ENCODE results near the gene CCDC54. TPM values are rescaled to one million over a fixed set of nuclear protein-coding genes. Genes with fewer than 3 reads are reported as not detected.
"Not testable (repeated sequence)": the region's sequence is repeated elsewhere in the genome, so short reads cannot be mapped to it uniquely, and the experiment has no call there.

CCDC54 gene
- total and polyA plus RNA-seq, 2 of the 8 experiments (the other 6 are each of a cell fraction or from before 2014, with no cell fraction given): not detected

DNA sequence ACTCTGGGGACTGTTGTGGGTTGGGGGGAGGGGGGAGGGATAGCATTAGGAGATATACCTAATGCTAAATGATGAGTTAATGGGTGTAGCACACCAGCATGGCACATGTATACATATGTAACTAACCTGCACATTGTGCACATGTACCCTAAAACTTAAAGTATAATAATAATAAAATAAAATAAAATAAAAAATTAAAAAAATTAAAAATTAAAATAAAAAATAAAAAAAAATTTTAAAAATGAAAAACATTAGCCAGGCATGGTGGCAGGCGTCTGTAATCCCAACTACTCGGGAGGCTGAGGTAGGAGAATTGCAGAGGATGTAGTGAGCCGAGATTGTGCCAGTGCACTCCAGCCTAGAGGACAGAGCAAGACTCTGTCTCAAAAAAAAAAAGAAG lies 37.5 kb upstream of the CCDC54 start:
- DNase-seq (ENCODE audit: low read depth in 1 of 2, low spot score in 2 of 2); FAIRE-seq; H3K79me2 ChIP-seq (ENCODE audit: control insufficient read depth in 1 of 2, insufficient read depth in 2 of 2, low read length in 2 of 2); H3K9ac ChIP-seq (replicated peaks in 1 of 4; ENCODE audit: extremely low read depth in 1 of 4, low read depth in 3 of 4, low read length in 3 of 4); H2BK12ac ChIP-seq (ENCODE audit: low read depth, low read length); H3K14ac ChIP-seq (ENCODE audit: insufficient read length); H3K18ac ChIP-seq (ENCODE audit: extremely low read depth, low read length); H3K79me1 ChIP-seq (ENCODE audit: low read depth, low read length); H3K9me3 ChIP-seq (ENCODE audit: insufficient read depth in 2 of 2, low read depth in 1 of 2, low read length in 1 of 2); H4K5ac ChIP-seq (ENCODE audit: insufficient read length, low read depth, low read length); H3K27ac ChIP-seq (ENCODE audit: low read depth, low read length); H2BK5ac ChIP-seq (ENCODE audit: low read depth, low read length); H4K91ac ChIP-seq (replicated peaks; ENCODE audit: insufficient read length, low read length); CTCF ChIA-PET (ENCODE audit: partially characterized antibody); H3K23me2 ChIP-seq (ENCODE audit: low read depth, low read length); POLR2A ChIA-PET (ENCODE audit: partially characterized antibody); H4K8ac ChIP-seq (ENCODE audit: extremely low read depth, insufficient read depth, low read length); H3K4ac ChIP-seq (replicated peaks; ENCODE audit: insufficient read length, low read depth, low read length); H2BK20ac ChIP-seq (ENCODE audit: low read length); H3K27me3 ChIP-seq (replicated peaks in 1 of 4; ENCODE audit: control insufficient read depth in 3 of 4, extremely low read depth in 1 of 4, insufficient read depth in 3 of 4, low read length in 3 of 4); H3K56ac ChIP-seq (replicated peaks; ENCODE audit: insufficient read length, low read depth, low read length); H2BK120ac ChIP-seq (replicated peaks; ENCODE audit: low read depth, low read length); H2AK5ac ChIP-seq (ENCODE audit: low read depth, low read length); H3K4me3 ChIP-seq (ENCODE audit: extremely low read depth in 1 of 4, insufficient read depth in 2 of 4, low read depth in 3 of 4, low read length in 4 of 4); H3K4me1 ChIP-seq (replicated peaks in 1 of 4; ENCODE audit: control insufficient read depth in 3 of 4, insufficient read depth in 4 of 4, low read length in 3 of 4); H3K23ac ChIP-seq (ENCODE audit: insufficient read length); H2AFZ ChIP-seq (ENCODE audit: low read length); H2BK15ac ChIP-seq (ENCODE audit: low read length); H4K20me1 ChIP-seq (replicated peaks in 1 of 2; ENCODE audit: control insufficient read depth in 1 of 2, insufficient read depth in 2 of 2, low read length in 2 of 2); H3K36me3 ChIP-seq (ENCODE audit: control insufficient read depth in 2 of 4, insufficient read depth in 4 of 4, low read length in 3 of 4); H3K4me2 ChIP-seq (ENCODE audit: insufficient read depth in 1 of 2, low read depth in 2 of 2, low read length in 2 of 2): not testable (repeated sequence)
- 96% methylated on average over 3 of the region's 3 CpGs; no CpG with 5 or more reads in 1 of the 2 experiments for WGBS, 2 experiments (ENCODE audit: extremely low coverage in 1 of 2, insufficient coverage in 1 of 2, insufficient read length in 1 of 2, insufficient replicate concordance in 2 of 2, low coverage in 1 of 2, low lambda C conversion rate in 2 of 2, missing lambda C conversion rate in 1 of 2)
